HCT116 (cell line): ENCODE data around the gene NELFB. TPM values are rescaled to one million over a fixed set of nuclear protein-coding genes. Genes with fewer than 3 reads are reported as not detected.
A peak's percentile ranks its signal among the peaks of the same experiment; 100 is the strongest.

ENCODE experiments used
- ATAC-seq: fragments of 200-7000 bp; cut with Tn5 transposase; 2 replicates; pipeline ENCODE4 v1.9.1; 2020; ENCODE audit warnings: mild to moderate bottlenecking, moderate library complexity
- BruUV-seq: library from RNA; stranded (reverse); fragments of 400-500 nt; replicated peaks from 2 replicates; lab custom pipeline; 2021; lab: Mats Ljungman, UMichigan
- CTCF ChIA-PET: fragments of 300-600 bp; sonication (Branson Sonifier 250); formaldehyde crosslinking; loops from one replicate; lab custom pipeline; 2021; ENCODE audit warnings: antibody characterized with exemption; lab: Charles Lee
- POLR2A ChIA-PET: fragments of 300-600, 350-600 bp; sonication (Branson Sonifier 250); formaldehyde crosslinking; loops from one replicate; lab custom pipeline; 2021; ENCODE audit warnings: antibody characterized with exemption; lab: Charles Lee
- RAD21 ChIA-PET, 2 experiments: fragments of 300-600 bp; sonication (Branson Sonifier 250); formaldehyde crosslinking; loops; one replicate each; lab custom pipeline; 2023; ENCODE audit warnings: low total read pairs in 2 of 2; ENCODE audit not compliant: uncharacterized antibody in 2 of 2, unreplicated experiment in 2 of 2, low non-redundant PET in 1 of 2; lab: Charles Lee
- DNase-seq: peaks from one replicate; pipeline ENCODE4 v3.0.0-alpha.2; 2010; ENCODE audit warnings: low read depth, low spot score
- H2AFZ ChIP-seq: fragments of 200-600 bp; shearing (Covaris generic), sonication (generic); 2 replicates; pipeline ENCODE4 v1.6.1; 2017; ENCODE audit warnings: low read depth, mixed run types, mixed read lengths, antibody characterized with exemption, low read length; ENCODE audit not compliant: poor library complexity, severe bottlenecking
- H3K27ac ChIP-seq: 2 replicates; pipeline ENCODE4 v1.5.1; 2012; ENCODE audit warnings: low read depth, low read length
- H3K27me3 ChIP-seq: fragments of 200-600 bp; sonication (generic); 2 replicates; pipeline ENCODE4 v1.6.1; 2016; ENCODE audit warnings: mixed run types, low read length, mixed read lengths; ENCODE audit not compliant: insufficient read depth
- H3K36me3 ChIP-seq, 2 experiments: fragments of 200-500 bp in 1 of 2; fragments of 200-600 bp in 1 of 2; sonication (Bioruptor generic) in 1 of 2; sonication (generic) in 1 of 2; 2 replicates each; pipeline versions ENCODE4 v1.5.1 to v1.6.1; 2014 to 2016; ENCODE audit warnings: low read length in 2 of 2, inconsistent platforms in 1 of 2, mixed read lengths in 1 of 2, mixed run types in 1 of 2; ENCODE audit not compliant: insufficient read depth in 2 of 2, control insufficient read depth in 1 of 2
- H3K4me1 ChIP-seq, 2 experiments: fragments of 200-600 bp in 1 of 2; sonication (generic) in 1 of 2; 2 replicates each; pipeline versions ENCODE4 v1.5.1 to v1.6.1; 2012 to 2017; ENCODE audit warnings: low read length in 2 of 2, inconsistent platforms in 1 of 2, mild to moderate bottlenecking in 1 of 2, mixed read lengths in 1 of 2, mixed run types in 1 of 2, moderate library complexity in 1 of 2; ENCODE audit not compliant: insufficient read depth in 2 of 2, control insufficient read depth in 1 of 2
- H3K4me2 ChIP-seq: fragments of 200-600 bp; sonication (generic); 2 replicates; pipeline ENCODE4 v1.6.1; 2017; ENCODE audit warnings: mixed run types, low read length, mixed read lengths
- H3K4me3 ChIP-seq, 2 experiments: fragments of 200-600 bp in 1 of 2; sonication (generic) in 1 of 2; replicated peaks in 1 of 2; 2 replicates each; pipeline ENCODE4 v1.5.1; 2011 to 2016; ENCODE audit warnings: low read length in 2 of 2, control low read depth in 1 of 2, low read depth in 1 of 2, mild to moderate bottlenecking in 1 of 2, mixed read lengths in 1 of 2, mixed run types in 1 of 2
- H3K79me2 ChIP-seq: fragments of 200-600 bp; sonication (generic); 2 replicates; pipeline ENCODE4 v1.6.1; 2017; ENCODE audit warnings: mild to moderate bottlenecking, mixed run types, low read length, moderate library complexity, mixed read lengths; ENCODE audit not compliant: insufficient read depth
- H3K9ac ChIP-seq: fragments of 200-600 bp; sonication (generic); 2 replicates; pipeline ENCODE4 v1.6.1; 2016; ENCODE audit warnings: low read length, mixed read lengths
- H3K9me2 ChIP-seq: fragments of 200-600 bp; sonication (generic), shearing (Covaris generic); 2 replicates; pipeline ENCODE4 v1.6.1; 2017; ENCODE audit warnings: mixed run types, mild to moderate bottlenecking, moderate library complexity; ENCODE audit not compliant: insufficient read depth
- H3K9me3 ChIP-seq, 2 experiments: fragments of 200-500 bp in 1 of 2; fragments of 200-600 bp in 1 of 2; sonication (Bioruptor generic) in 1 of 2; sonication (generic) in 1 of 2; 2 replicates each; pipeline ENCODE4 v1.6.1; 2014 to 2017; ENCODE audit warnings: low read length in 2 of 2, mixed read lengths in 2 of 2, inconsistent platforms in 1 of 2, low read depth in 1 of 2, mild to moderate bottlenecking in 1 of 2, mixed run types in 1 of 2, moderate library complexity in 1 of 2; ENCODE audit not compliant: control insufficient read depth in 1 of 2, insufficient read depth in 1 of 2
- H4K20me1 ChIP-seq: fragments of 200-600 bp; sonication (generic), shearing (Covaris generic); 2 replicates; pipeline ENCODE4 v1.6.1; 2017; ENCODE audit warnings: mixed run types, mild to moderate bottlenecking, moderate library complexity; ENCODE audit not compliant: insufficient read depth
- ELF1 ChIP-seq: IDR thresholded peaks from 2 replicates; pipeline ENCODE4 v1.6.1; 2012; ENCODE audit warnings: low read depth, borderline replicate concordance
- FOSL1 ChIP-seq: IDR thresholded peaks from 2 replicates; pipeline ENCODE4 v1.6.1; 2012; ENCODE audit warnings: low read depth
- POLR2AphosphoS5 ChIP-seq: IDR thresholded peaks from 2 replicates; pipeline ENCODE4 v1.6.1; 2011; ENCODE audit warnings: mild to moderate bottlenecking, low read depth, low read length, moderate library complexity
- RAD21 ChIP-seq: IDR thresholded peaks from 2 replicates; pipeline ENCODE4 v1.6.1; 2012; ENCODE audit warnings: low read depth, mild to moderate bottlenecking
- TCF7L2 ChIP-seq: IDR thresholded peaks from 2 replicates; pipeline ENCODE4 v1.7.0; 2011; ENCODE audit warnings: borderline replicate concordance, inconsistent platforms; ENCODE audit not compliant: insufficient read depth, insufficient read length; ENCODE audit errors: extremely low read depth
- YY1 ChIP-seq: IDR thresholded peaks from 2 replicates; pipeline ENCODE4 v1.6.1; 2011; ENCODE audit warnings: low read length, low read depth, moderate library complexity, mild to moderate bottlenecking; ENCODE audit not compliant: insufficient replicate concordance; ENCODE audit errors: extremely low read depth
- ZFX ChIP-seq: fragments of 450-650 bp; IDR thresholded peaks from 2 replicates; pipeline ENCODE4 v1.6.1; 2017
- intact Hi-C: fragments of 100-400 bp; cut with micrococcal nuclease; formaldehyde crosslinking; loops from 2 replicates; pipeline ENCODE4 v1.10.0; 2022
- total RNA-seq: library from RNA; stranded (reverse); gene quantifications from one replicate; pipeline ENCODE4 v1.2.1, GENCODE V29; 2021; ENCODE audit not compliant: unreplicated experiment
- TF ChIP-seq, protein P1 (sequence below): IDR thresholded peaks from 2 replicates; pipeline ENCODE4 v1.6.1; 2011; ENCODE audit warnings: mild to moderate bottlenecking, low read length, moderate library complexity; ENCODE audit not compliant: insufficient replicate concordance; ENCODE audit errors: extremely low read depth
- TF ChIP-seq, protein P2 (sequence below): IDR thresholded peaks from 2 replicates; pipeline ENCODE4 v1.6.1; 2012; ENCODE audit warnings: low read depth
- TF ChIP-seq, protein P3 (sequence below), 3 experiments: fragments of 200-600 bp in 1 of 3; sonication (generic) in 1 of 3; IDR thresholded peaks in 2 of 3; conservative IDR thresholded peaks in 1 of 3; 2 replicates each; pipeline ENCODE4 v1.5.1; 2012 to 2017; ENCODE audit warnings: low read depth in 2 of 3, low read length in 2 of 3, antibody characterized with exemption in 1 of 3, borderline replicate concordance in 1 of 3, control low read depth in 1 of 3, mild to moderate bottlenecking in 1 of 3, mixed read lengths in 1 of 3, mixed run types in 1 of 3, moderate library complexity in 1 of 3; ENCODE audit not compliant: insufficient read depth in 1 of 3

NELFB gene
- total RNA-seq, 1 experiment from 2014 or later: 86.4 TPM

DNA sequence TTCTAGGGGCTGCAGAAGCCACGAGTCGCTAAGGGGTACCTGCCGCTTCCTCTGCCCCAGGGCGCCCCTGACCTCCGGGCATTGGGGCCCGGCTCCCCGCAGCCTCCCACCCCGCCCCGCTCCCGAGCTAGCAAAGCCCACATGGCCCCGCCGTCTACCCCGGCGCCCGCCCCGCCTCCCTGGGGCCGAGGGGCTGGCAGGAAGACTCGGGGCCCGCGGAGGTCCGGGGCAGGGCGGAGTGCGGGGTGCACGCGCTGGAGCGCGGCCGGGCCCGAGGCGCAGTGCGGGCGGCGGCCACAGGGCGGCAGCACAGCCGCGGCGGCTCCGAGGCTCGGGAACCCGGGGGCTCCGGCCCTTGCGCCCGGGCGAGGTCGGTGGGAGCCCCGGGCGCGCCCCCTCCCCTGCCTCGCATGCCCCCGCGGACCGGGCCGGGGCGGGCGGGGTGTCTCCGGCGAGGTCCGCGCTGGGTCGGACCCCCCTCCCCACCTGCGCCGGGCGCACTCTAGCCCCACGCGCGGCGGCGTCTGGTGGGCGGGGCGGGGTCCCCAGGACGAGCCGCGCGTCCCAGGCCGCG is 40.2 kb downstream of the NELFB start:
- Histone ChIP-seq H3K79me2 (peaks cover 6% of the 10 kb centered on the region), H3K4me3 (peak overlapping the region; percentile 42 to 51; a peak in 3 of 4 replicates), H4K20me1 (no peaks in the 10 kb centered on the region; the same call in 1 of the 2 replicates), H2AFZ (no peak overlapping the region), H3K4me1 (peaks cover 28 to 57% of the 10 kb centered on the region in 2 experiments), H3K27me3 (no peaks in the 10 kb centered on the region), H3K36me3 (no peaks in the 10 kb centered on the region), H3K9me3 (no peaks in the 10 kb centered on the region), H3K9me2 (no peaks in the 10 kb centered on the region), H3K9ac (peak overlapping the region; percentile 46), H3K27ac (peak overlapping the region; percentile 34; the same call in 1 of the 2 replicates), H3K4me2 (peak overlapping the region; percentile 80)
- DNase-seq (no peak), ATAC-seq (peak; percentile 76)
- BruUV-seq: no TSS peak
- RAD21 ChIA-PET: no interaction called here
- TF ChIP-seq, protein P1, sequence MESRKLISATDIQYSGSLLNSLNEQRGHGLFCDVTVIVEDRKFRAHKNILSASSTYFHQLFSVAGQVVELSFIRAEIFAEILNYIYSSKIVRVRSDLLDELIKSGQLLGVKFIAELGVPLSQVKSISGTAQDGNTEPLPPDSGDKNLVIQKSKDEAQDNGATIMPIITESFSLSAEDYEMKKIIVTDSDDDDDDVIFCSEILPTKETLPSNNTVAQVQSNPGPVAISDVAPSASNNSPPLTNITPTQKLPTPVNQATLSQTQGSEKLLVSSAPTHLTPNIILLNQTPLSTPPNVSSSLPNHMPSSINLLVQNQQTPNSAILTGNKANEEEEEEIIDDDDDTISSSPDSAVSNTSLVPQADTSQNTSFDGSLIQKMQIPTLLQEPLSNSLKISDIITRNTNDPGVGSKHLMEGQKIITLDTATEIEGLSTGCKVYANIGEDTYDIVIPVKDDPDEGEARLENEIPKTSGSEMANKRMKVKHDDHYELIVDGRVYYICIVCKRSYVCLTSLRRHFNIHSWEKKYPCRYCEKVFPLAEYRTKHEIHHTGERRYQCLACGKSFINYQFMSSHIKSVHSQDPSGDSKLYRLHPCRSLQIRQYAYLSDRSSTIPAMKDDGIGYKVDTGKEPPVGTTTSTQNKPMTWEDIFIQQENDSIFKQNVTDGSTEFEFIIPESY: no peak
- no peak for TF ChIP-seq RAD21
- TF ChIP-seq TCF7L2: no peak
- TF ChIP-seq ELF1: no peak
- no peak for TF ChIP-seq YY1
- no peak for TF ChIP-seq FOSL1
- TF ChIP-seq POLR2AphosphoS5: peak; percentile 40
- TF ChIP-seq, protein P2, sequence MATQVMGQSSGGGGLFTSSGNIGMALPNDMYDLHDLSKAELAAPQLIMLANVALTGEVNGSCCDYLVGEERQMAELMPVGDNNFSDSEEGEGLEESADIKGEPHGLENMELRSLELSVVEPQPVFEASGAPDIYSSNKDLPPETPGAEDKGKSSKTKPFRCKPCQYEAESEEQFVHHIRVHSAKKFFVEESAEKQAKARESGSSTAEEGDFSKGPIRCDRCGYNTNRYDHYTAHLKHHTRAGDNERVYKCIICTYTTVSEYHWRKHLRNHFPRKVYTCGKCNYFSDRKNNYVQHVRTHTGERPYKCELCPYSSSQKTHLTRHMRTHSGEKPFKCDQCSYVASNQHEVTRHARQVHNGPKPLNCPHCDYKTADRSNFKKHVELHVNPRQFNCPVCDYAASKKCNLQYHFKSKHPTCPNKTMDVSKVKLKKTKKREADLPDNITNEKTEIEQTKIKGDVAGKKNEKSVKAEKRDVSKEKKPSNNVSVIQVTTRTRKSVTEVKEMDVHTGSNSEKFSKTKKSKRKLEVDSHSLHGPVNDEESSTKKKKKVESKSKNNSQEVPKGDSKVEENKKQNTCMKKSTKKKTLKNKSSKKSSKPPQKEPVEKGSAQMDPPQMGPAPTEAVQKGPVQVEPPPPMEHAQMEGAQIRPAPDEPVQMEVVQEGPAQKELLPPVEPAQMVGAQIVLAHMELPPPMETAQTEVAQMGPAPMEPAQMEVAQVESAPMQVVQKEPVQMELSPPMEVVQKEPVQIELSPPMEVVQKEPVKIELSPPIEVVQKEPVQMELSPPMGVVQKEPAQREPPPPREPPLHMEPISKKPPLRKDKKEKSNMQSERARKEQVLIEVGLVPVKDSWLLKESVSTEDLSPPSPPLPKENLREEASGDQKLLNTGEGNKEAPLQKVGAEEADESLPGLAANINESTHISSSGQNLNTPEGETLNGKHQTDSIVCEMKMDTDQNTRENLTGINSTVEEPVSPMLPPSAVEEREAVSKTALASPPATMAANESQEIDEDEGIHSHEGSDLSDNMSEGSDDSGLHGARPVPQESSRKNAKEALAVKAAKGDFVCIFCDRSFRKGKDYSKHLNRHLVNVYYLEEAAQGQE: no peak
- TF ChIP-seq ZFX: peak; percentile 48; the same call in 1 of the 2 replicates
- TF ChIP-seq, protein P3, sequence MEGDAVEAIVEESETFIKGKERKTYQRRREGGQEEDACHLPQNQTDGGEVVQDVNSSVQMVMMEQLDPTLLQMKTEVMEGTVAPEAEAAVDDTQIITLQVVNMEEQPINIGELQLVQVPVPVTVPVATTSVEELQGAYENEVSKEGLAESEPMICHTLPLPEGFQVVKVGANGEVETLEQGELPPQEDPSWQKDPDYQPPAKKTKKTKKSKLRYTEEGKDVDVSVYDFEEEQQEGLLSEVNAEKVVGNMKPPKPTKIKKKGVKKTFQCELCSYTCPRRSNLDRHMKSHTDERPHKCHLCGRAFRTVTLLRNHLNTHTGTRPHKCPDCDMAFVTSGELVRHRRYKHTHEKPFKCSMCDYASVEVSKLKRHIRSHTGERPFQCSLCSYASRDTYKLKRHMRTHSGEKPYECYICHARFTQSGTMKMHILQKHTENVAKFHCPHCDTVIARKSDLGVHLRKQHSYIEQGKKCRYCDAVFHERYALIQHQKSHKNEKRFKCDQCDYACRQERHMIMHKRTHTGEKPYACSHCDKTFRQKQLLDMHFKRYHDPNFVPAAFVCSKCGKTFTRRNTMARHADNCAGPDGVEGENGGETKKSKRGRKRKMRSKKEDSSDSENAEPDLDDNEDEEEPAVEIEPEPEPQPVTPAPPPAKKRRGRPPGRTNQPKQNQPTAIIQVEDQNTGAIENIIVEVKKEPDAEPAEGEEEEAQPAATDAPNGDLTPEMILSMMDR (IDR thresholded peaks at IDR 0.05 in 2 of 3, conservative IDR thresholded peaks at IDR 0.05 in 1 of 3; ENCODE audit: borderline replicate concordance in 1 of 3, insufficient read depth in 1 of 3, low read depth in 2 of 3, low read length in 2 of 3): peak in 2 of 3 experiments; percentile 25 to 36; a peak in 1 of 6 replicates
- POLR2A ChIA-PET: no interaction called here
- CTCF ChIA-PET: no interaction called here
- intact Hi-C loops: loop anchor here (2.0 kb wide), 1 partner anchor 149 kb away; no protein-coding TSS in a partner anchor
